Transverse colon (tissue), 4 donors: ENCODE measurements around the gene IGSF9.

Source experiments
- CTCF ChIP-seq, 5 experiments: fragments of 200-600 bp in 3 of 5; fragments of 450-650 bp in 2 of 5; sonication (generic) in 3 of 5; IDR thresholded peaks; 1 replicate in 2 of 5; 2 replicates in 3 of 5; pipeline ENCODE4 v1.5.1; 2016 to 2017; ENCODE audit warnings: antibody characterized with exemption in 5 of 5, inconsistent platforms in 3 of 5, mild to moderate bottlenecking in 2 of 5, moderate library complexity in 1 of 5
- EP300 ChIP-seq: sonication (generic); formaldehyde crosslinking; IDR thresholded peaks from one replicate; pipeline ENCODE4 v1.6.1; 2017; ENCODE audit warnings: antibody characterized with exemption, low read depth
- POLR2A ChIP-seq: fragments of 450-650 bp; IDR thresholded peaks from one replicate; pipeline ENCODE4 v1.6.1; 2016; ENCODE audit warnings: antibody characterized with exemption, mild to moderate bottlenecking, moderate library complexity
- POLR2AphosphoS5 ChIP-seq, 3 donors: sonication (generic); formaldehyde crosslinking; IDR thresholded peaks; one replicate each; pipeline ENCODE4 v1.6.1; 2016; ENCODE audit warnings: antibody characterized with exemption in 3 of 3

- TF ChIP-seq CTCF (IDR thresholded peaks at IDR 0.05) (no peak), EP300 (no peak), POLR2A (no peak), POLR2AphosphoS5 (IDR thresholded peaks at IDR 0.05) (no peak)
Observed at GRCh38 chr1:159877695-159878444, 67.5 kb downstream of the IGSF9 start.
